Measurements from ENCODE around the gene ST6GALNAC2. TPM values are rescaled to one million over a fixed set of nuclear protein-coding genes. Genes with fewer than 3 reads are reported as not detected.
"Not testable (repeated sequence)": the region's sequence is repeated elsewhere in the genome, so short reads cannot be mapped to it uniquely, and the experiment has no call there.

The ST6GALNAC2 gene
- total RNA-seq, 2 donors from 2014 or later, result 21.0 to 23.1 TPM

DNA sequence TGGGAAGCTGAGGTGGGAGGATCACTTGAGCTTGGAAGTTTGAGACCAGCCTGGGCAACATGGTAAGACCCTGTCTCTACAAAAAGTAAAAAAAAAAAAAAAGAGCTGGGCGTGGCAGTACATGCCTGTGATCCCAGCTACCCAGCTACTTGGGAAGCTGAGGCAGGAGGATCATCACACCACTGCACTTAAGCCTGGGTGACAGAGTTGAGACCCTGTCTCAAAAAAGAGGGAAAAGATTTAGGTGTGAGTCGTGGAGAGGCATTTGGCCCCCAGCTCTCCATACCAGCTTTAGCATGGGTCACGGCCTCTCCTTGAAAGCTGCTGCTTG, 19.1 kb downstream of the ST6GALNAC2 start:
- Histone ChIP-seq H3K36me3 (no peaks in the 10 kb centered on the region), H3K9me3 (no peaks in the 10 kb centered on the region), H3K4me1 (replicated peaks) (no peaks in the 10 kb centered on the region), H3K4me3 (no peak overlapping the region), H3K27ac (no peak overlapping the region), H3K27me3 (replicated peaks; ENCODE audit: insufficient read depth) (no peaks in the 10 kb centered on the region)
- intact Hi-C loops (cut with DNase I), result no loop called here
- no peak for DNase-seq (ENCODE audit: low spot score)
- TF ChIP-seq POLR2AphosphoS5 (IDR thresholded peaks at IDR 0.05) (no peak), POLR2A (IDR thresholded peaks at IDR 0.05) (no peak)
- WGBS, result 80% methylated on average over 3 of the region's 3 CpGs

DNA sequence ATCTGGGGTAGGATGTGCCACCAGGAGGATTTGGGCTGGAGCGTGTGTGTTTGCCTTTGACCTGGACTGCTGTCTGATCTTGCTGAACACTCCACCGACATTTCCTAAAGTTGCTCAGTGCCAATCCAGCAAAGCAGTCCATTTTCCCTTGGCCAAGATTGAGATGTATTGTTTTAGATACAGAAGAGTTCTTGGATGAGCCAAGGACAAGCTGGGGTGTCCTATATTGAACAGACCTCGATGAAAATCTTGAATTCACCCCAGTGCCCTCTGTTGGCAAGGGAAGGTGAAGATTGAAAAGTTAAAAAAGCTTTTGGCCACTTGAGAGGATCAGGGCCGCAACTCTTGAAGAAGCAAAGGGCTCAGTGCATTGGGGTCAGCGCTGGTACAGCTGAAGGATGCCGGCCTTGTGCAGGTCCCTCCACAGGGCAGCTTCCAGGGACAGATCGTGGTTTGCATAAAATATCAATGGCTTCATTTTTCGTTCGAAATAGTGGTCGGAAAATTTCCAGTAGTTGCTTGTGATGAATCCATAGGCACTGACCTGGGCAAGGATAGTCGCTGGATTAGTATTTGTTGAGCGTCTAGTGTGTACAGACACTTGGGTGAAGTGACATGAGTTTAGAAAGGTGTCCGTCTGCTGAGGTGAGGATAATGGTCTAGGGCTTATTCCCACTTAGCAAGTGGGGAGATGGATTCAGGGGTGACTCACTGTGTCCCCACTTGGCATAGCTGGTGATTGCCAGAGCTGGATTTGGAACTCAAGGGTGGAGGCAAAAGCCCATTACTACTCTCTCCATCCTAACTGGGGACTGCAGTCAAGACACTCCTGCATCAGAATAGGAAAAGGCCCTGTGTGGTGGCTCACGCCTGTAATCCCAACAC, 19.7 kb downstream of the ST6GALNAC2 start:
- Histone ChIP-seq H3K36me3 (no peaks in the 10 kb centered on the region), H3K27ac (no peak overlapping the region), H3K9me3 (no peaks in the 10 kb centered on the region), H3K4me1 (replicated peaks) (no peaks in the 10 kb centered on the region), H3K27me3 (replicated peaks; ENCODE audit: insufficient read depth) (no peaks in the 10 kb centered on the region), H3K4me3 (no peak overlapping the region)
- intact Hi-C loops (cut with DNase I), result no loop called here
- WGBS, result 84% methylated on average over 14 of the region's 14 CpGs
- TF ChIP-seq CTCF (IDR thresholded peaks at IDR 0.05) (no peak), POLR2A (IDR thresholded peaks at IDR 0.05) (no peak), POLR2AphosphoS5 (IDR thresholded peaks at IDR 0.05) (no peak)
- DNase-seq (ENCODE audit: low spot score), result no peak

GRCh38 chr17:76564991-76565727, 20.5 kb downstream of the ST6GALNAC2 start:
- H3K27ac ChIP-seq; H3K36me3 ChIP-seq; H3K27me3 ChIP-seq (replicated peaks; ENCODE audit: insufficient read depth); H3K4me1 ChIP-seq (replicated peaks); intact Hi-C loops (cut with DNase I); H3K9me3 ChIP-seq; DNase-seq (ENCODE audit: low spot score); H3K4me3 ChIP-seq: not testable (repeated sequence)
- 42% methylated on average over 8 of the region's 8 CpGs for WGBS

- H3K4me1 ChIP-seq (replicated peaks); intact Hi-C loops (cut with DNase I); H3K9me3 ChIP-seq; H3K27ac ChIP-seq; H3K4me3 ChIP-seq; H3K36me3 ChIP-seq; DNase-seq (ENCODE audit: low spot score); H3K27me3 ChIP-seq (replicated peaks; ENCODE audit: insufficient read depth): not testable (repeated sequence)
- 60% methylated on average over 2 of the region's 2 CpGs for WGBS
Measured at GRCh38 chr17:76563359-76563758, 22.3 kb downstream of the ST6GALNAC2 start.

DNA sequence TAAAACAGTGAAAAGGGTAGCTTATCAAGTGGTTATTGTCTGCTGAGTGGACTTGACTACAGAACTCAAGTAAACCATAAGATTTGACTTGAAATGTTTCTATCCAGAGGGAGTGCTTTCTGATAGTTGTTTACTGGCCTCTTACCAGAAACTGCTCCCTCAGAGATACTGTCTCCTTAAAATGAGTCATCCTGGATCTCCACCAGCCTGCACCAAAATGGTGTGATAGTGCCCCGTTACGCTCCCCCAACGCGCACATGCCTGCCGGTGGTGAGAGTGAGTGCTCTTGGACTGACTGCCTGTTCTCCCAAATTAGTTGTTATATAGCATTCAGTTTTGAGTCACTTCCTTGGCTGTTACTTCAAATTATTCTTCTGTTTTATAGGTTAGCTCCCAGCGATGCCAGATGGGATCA, 22.9 kb downstream of the ST6GALNAC2 start:
- Histone ChIP-seq H3K9me3 (no peaks in the 10 kb centered on the region), H3K4me1 (replicated peaks) (no peaks in the 10 kb centered on the region), H3K36me3 (no peaks in the 10 kb centered on the region), H3K27ac (peak overlapping the region in 1 of 2 donors; percentile 45), H3K4me3 (no peak overlapping the region), H3K27me3 (replicated peaks; ENCODE audit: insufficient read depth) (no peaks in the 10 kb centered on the region)
- 7% methylated on average over 6 of the region's 6 CpGs for WGBS
- no peak for DNase-seq (ENCODE audit: low spot score)
- no peak for TF ChIP-seq POLR2AphosphoS5 (IDR thresholded peaks at IDR 0.05)
- no peak for TF ChIP-seq POLR2A (IDR thresholded peaks at IDR 0.05)
- TF ChIP-seq CTCF (IDR thresholded peaks at IDR 0.05), result no peak
- intact Hi-C loops (cut with DNase I), result no loop called here

DNA sequence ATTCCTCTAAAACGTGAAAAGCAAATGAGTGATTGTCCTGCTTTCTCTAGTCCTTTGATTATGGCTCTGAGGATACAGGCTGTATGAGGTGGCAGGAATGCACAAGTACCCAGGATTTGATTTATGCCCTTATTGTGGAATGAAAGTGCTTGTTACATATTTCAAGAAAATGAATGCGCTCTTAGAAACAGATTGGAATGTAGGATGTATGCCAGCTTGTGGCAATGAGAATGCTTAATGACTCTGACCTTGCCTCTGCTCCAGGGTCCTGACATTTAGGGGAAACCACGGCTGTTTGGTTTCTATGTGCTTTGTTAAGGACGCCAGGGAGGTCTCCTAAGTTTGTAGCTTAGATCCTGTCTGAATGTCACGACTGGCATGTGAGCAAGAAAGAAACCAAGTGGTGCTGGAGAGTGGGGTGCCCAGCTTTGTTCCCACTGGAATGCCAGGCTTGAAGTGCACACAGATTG, 23.8 kb downstream of the ST6GALNAC2 start:
- no peaks in the 10 kb centered on the region for H3K36me3 ChIP-seq
- H3K27ac ChIP-seq, result peak overlapping the region in 1 of 2 donors; percentile 37
- intact Hi-C loops (cut with DNase I), result no loop called here
- DNase-seq (ENCODE audit: low spot score), result no peak
- 34% methylated on average over 5 of the region's 5 CpGs for WGBS
- TF ChIP-seq POLR2AphosphoS5 (IDR thresholded peaks at IDR 0.05), result no peak
- TF ChIP-seq CTCF (IDR thresholded peaks at IDR 0.05), result no peak
- no peak for TF ChIP-seq POLR2A (IDR thresholded peaks at IDR 0.05)
- H3K4me3 ChIP-seq, result no peak overlapping the region
- H3K27me3 ChIP-seq (replicated peaks; ENCODE audit: insufficient read depth), result no peaks in the 10 kb centered on the region
- no peaks in the 10 kb centered on the region for H3K4me1 ChIP-seq (replicated peaks)
- H3K9me3 ChIP-seq, result no peaks in the 10 kb centered on the region
